ENCODE results near the gene SAMD1.

SAMD1 gene

DNA sequence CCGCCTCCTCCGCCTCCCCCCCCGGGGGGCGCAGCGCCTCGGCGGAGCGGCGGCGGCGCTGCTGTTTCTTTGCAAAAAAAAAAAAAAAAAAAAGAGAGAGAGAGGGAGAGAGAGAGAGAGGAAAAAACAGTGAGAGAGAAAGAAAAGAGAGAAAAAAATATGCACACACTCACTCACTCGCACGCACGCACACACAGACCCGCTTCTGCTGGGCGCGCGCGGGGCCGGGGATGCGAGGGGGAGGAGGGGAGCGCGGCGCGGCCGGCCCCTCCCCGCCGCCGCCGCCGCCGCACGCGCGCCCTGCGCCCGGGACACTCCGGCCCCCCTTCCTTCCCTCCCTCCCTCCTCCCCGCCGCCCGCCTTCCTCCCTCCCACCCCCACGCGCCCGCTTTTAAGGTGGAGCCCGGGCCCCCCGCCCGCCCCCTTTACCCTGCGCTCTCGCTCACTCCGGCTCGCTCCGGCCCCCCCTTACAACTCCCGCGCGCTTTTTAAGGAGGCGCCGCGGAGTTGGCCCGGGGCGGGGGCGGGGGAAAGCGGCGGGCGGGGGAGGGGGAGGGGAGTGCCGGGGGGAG, at the start of gene SAMD1:
Gene SAMD1 (minus strand): TSS at position 243 of the 572 bp plus-strand sequence.
- no peak for DNase-seq

DNA sequence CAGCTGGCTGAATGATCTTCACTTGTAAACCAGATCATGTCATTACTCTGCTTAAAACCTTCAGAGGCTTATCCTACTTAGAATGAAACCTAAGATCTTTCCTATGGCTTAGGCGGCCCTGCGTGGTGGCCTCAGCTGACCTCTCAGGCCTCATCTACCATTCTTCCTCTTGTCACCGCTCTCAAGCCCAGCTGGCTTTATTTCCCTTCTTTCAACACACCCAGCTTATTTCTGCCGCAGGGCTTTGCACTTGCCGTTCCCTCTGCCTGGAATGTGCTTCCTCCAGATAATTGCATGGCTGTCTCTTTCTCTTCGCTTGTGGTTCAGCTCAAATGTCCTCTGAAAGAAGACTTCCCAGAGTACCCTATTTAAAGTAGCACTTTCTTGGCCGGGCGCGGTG, 49.4 kb upstream of the SAMD1 start:
- no peak for DNase-seq

DNA sequence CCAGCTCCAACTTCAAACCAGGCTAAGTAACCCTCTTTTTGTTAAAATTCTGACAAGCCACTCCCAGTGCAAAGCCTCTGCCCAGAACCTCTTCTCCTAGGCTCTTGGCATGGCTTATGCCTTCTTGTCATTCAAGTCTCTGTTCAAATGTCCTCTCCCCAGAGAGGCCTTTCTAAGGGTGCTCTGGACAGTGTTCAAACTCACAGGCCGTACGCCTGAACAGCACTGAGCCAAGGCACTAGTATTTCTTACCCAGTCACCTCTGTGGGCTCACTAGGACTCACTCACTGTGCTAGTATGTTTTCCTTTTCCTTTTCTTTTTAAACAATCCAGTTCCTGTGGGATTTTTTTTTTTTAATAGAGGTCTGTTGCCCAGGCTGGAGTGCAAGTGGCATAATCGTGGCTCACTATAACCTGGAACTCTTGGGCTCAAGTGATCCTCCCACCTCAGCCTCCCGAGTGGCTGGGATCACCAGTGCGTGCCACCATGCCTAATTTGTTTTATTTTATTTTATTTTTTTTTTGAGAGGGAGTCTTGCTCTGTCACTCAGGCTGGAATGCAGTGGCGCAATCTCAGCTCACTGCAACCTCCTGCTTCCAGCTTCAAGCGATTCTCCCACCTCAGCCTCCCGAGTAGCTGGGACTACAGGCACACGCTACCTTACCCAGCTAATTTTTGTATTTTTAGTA, 48.2 kb upstream of the SAMD1 start:
- no peak for DNase-seq

DNA sequence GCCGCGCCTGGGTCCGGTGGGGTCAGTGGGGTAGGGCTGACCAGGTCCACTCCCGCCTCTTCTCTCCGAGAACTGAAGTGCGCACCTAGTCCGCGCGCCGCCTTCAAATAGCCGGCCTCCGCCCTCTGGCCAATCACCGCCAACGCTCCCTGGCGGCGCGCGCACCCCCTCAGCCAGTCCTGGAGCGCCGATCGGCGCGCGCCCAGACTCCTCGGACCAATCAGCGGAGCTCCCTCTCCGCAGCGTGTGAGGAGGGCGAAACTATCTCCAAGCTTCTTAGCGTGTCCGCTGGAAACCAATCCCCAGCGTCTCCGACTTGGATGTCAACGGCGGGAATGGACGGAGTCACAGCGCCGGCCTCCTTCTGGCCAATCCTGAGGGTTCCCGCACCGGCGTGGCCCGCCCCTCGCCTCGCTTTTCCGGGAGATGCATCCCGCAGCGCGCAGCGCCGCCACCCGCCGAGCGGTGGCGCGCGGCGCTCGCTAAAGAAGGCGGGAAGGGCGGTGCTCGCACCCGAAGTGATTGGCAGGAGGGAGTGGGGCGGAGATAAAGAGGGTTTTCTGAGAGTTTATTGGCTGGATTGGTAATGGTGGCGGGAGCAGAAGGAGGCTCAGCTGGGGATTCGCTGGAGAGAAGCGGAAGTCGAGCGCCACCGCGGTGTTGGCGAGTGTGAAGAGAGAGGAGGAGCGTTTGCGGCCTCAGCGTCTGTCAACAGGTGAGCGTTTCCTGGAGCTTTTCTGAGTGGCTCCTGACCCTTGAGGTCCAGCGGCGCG, 46.1 kb upstream of the SAMD1 start, which contains the start of gene ASF1B:
Gene ASF1B (minus strand): TSS at position 81 of the 773 bp plus-strand sequence. CDS start 133 bp downstream, outside the sequence.
- DNase-seq, result peak; percentile 100

DNA sequence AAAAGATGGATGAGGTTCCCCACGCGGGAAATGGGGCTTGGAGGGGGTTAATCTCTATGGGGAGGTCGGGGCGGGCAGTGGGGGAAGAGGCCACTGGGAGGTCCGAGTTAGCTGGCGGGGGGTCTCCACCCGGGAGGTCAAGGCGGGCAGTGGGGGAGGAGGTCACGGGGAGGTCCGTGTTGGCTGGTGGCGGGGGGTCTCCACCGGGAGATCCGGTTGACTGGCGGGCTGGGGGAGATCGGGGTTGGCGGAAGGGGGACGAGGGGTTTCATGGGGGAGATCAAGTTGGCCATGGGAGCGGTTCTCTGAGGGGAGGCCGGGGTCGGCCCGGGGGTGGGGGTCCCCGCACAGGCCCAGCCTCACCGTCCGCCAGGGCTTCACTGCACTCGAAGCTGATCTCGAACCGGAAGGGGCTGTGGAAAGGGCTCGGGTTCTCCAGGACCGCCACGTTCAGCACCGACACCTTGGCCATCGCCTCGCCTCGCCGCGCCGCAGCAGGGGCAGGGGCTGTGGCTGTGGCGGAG, 45.5 kb upstream of the SAMD1 start:
- no peak for DNase-seq

DNA sequence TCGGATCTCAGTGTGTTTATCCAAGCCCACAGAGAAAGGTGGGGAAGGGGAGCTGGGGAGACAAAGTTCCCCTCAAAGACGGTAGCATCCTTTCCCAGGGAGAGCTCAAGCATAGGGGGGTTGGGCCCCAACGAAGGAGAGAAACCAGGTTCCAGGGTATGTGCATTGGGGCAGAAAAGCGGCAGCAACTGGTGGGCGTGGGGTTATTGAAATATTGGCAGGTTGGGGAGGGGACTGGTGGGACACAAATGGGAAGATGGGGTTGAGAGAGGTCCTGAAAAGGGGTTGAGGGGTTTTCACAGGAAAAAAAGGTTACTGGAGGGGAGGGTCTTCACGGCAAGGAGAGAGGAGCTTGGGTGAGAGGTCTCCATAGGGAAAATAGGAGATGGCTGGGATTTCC, 44.8 kb upstream of the SAMD1 start:
- no peak for DNase-seq

DNA sequence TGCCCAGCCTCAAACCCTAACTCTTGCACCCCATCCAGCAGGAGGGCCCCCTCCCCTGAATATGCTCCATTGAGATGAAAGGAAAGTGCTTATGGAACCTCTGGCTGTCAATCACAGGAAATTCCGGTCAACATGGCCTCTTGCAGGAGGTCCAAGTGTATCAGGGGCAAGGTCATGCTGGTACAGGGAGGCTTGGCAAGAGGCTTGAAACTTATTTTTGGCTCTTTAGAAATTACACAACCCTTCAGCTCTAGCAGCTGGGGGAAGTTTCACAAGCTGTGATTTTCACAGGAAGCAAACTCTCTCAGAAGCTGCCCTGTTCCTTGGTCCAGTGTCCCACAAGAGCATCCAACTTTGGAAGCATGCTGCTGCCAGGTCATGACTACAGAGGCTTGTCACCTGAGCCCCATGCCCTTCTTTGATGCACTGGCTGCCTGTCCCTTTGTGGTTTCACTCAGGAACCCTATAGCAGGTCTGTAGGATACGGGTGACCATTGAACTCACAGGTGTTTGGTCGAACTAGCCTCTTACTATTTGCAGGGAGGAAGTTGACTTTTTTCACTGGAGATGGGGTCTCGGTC, 37.5 kb upstream of the SAMD1 start:
- DNase-seq, result no peak

DNA sequence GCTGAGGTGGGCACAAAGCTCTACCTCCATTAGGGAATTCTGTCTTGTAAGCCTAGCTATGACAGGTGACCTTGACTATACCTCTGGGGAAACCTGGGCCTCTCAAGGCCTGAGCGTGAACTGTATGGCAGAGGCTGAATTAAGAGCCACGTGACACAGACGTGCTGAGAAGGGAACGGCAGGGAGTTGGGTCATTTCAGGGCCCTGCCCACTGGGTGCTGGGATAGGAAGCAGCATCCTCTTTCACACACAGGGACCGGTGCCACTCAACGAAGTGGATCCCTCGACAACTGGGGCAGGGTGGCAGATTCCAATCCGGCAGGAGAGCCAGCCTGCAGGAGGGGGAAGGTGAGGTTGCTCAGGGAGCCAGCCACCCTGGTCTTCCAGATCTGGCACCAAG, 36.6 kb upstream of the SAMD1 start:
- DNase-seq, result no peak

DNA sequence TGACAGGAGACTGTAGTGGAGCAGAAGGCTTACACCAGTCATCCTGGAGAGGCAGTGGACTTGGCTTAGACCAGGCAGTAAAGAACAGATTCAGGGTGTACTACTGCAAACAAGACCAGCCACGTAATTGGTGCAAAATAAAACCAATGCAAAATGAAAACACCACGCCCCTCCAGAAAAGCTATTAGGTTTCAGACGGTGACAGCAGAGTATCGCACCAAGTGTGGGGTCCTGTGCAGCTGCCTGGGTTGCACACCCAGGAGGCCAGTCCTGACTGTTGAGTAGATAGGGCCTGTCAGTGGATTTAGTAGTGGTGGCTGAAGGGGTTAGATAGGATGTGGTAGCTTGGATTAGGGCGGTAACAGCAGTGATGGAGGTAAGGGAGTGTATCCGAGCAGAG, 32.4 kb upstream of the SAMD1 start:
- no peak for DNase-seq

DNA sequence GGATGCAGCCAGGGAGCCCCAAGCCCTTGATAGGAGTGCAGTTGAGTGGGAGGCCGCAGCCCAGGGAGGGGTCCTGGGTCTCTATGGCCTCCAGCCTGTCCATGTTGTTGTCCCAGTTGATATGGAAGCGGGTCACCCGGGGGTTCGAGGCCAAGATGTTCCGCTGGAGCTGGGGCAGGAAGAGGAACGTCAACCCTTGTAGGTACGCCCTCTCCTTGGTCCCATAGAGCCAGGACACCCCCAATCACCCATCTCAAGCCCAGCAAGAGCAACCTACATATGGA, 29.9 kb upstream of the SAMD1 start:
- DNase-seq, result no peak

DNA sequence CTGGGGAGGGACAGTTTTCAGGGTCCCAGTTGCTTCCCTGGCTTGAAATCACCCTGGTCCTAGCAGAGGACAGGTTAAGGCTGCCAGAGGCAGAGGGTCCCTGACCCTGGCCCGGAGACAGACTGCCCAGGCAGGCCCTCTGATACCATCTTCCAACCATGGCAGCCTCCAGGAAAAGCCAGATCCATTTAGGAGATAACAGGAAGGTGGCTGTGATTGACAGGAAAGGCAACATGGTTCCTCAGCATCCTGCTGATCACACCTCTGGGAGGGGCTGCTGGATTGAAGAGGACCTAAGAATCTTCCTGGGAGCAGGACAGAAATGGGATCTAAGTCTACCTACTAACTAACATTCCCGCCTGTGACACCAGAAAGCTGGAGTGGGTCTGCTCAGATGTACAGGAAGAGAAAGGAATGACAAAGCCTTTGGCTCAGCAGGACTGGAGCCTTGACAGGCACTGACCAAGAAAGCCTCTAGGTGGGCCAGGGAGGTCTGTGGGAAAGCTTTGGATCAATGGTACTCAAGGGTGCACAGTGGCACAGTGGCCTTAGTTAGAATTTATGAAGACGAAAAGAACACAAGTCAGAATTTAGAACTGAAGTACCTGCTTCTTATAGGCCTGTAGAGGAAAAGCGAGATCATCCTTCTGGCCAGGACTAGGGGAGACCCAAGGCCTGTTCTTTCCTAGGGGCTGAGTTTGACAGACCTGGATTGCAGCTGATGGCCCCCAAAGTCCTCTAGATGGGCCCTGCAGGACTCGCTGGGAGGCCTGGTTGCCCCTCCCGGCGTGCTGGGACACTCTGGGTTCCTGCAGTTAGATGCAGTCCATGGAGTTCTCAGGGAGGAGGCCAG, 29.3 kb upstream of the SAMD1 start:
- no peak for DNase-seq

DNA sequence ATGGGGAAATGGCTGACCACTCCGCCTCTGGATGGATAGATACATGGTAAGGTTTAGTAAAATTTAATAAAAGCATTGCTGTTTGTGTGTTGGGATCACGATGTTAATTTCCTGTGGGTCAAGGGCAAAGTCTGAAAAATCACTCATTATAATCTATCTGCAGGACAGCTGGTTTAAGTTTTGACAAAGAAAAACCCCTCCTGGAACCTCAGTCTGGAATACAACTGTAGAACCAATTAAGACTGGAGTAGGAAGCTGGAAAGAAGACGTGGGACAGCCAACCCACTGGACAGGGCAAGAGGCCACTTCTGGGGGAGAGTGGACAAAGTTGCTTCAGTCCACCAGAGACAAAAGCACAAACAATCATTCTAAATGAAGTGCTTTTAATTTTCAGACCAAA, 28.6 kb upstream of the SAMD1 start:
- no peak for DNase-seq

DNA sequence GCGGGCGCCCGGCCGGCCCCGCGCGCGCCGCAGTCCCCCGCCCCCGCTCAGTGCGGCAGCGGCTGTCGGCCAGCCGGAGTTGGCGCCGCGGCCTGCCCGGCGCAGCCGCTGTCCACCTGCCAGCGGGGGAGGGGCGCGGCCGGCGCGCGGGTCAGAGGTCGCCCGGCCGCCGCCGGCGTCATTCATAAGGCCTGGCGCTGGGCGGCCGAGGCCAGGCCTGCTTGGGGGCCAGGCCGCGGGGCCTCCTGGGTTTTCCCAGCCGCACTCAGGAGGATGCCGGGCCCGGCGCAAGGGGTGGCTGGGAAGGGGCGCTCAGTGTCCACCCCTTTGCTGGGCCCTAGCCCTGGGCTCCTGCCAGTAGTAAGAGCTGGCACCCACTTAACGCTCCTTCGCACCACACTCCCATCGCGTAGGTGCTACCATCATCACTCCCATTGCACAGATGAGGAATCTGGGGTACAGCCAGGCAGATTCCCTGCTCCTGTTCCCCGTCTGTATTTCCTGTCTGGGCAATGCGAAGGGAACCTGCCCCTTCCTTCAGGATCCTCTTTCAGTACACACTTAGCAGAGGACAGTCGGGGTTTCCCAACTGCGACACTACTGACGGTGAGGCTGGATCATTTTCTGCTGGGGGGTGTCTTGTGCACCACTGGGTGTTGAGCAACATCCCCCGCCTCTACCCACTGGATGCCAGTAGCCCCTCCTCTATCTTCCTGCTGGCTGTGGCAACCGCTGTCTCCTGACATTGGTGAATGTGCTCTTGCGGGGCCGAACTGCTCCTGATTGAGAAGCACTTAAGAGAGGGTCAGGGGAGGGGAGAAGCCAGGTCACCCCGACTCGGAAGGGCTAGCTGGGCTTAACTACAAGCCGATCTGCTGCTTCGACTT, 27.9 kb upstream of the SAMD1 start:
- DNase-seq, result peak in 1 of 2 experiments; percentile 24

DNA sequence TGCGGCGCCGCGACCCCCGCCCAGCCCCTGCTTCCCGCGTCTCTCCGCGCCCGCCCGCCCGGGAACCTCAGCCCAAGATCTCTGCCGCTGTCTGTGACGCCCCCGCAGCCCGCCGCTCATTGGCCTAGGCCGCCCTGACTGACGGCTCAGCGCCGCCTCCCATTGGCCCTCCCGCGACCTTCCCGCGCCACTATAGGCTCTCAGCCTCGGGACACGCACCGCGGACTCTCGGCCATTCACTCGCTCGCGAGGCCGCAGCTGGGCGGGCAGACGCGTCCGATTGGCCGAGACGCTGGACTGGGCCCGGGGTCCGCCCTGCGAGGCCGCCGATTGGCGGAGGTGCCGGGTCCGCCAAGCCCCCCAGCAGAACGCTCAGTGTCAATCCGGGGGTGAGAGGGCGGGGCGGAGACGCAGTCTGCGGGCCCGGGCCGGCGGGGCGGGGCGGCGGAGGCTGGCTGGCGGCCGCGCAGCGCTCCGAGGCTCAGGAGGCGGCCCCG, 27.2 kb upstream of the SAMD1 start, which contains the start of gene PRKACA:
Gene PRKACA (minus strand): TSS at position 95 of the 497 bp plus-strand sequence. CDS start 215 bp downstream, outside the sequence.
- peak; percentile 93 to 98 for DNase-seq

DNA sequence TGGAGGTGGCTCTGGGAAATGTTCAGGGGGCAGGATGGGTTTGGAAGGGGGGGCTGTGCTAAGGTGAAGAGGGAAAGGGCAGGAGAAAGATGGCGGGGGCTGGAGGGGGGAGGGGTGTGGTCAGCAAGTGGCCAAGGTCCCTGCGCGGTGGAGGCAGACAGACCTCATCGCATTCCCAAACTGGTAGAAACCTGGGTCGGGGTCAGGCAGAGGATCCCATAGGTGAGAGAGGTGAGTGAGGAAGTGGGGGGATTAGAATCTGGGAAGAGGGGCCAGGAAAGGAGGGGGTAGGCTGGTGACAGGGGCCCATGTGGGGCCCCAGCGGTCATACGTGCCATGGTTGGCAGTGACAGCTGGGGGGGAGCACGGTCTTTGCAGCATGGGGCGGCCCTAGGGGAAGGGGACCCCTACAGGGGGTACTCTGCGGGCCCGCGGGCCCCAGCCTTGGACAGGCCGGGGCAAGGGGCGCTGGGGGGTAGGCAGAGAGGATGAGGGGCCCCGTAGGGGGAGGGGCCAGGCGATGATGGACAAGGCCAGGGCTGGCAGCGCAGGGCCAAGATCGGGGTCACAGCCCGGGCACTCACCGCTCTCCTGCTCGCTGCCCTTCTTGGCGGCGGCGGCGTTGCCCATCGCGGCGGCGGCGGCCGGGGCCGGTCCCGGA, 26.5 kb upstream of the SAMD1 start:
- DNase-seq, result no peak

DNA sequence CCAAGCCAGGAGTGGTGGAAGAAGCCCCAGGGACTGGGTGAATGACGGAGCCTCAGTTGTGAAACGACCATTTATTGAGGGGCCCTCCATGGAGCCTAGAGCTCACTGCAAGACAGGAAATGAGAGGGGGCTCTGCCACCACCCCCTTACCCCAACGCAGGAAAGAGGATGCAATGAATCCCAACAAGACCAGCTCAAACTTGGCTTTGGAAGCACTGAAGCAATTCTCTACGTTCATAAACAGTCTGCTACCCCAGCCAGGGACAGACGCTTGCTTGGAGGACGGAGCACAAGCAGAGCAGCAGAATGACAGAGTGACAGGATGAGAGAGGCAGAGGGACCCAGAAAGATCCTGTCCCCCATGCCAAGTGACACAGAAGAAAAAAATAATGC, 26.0 kb upstream of the SAMD1 start:
- no peak for DNase-seq

DNA sequence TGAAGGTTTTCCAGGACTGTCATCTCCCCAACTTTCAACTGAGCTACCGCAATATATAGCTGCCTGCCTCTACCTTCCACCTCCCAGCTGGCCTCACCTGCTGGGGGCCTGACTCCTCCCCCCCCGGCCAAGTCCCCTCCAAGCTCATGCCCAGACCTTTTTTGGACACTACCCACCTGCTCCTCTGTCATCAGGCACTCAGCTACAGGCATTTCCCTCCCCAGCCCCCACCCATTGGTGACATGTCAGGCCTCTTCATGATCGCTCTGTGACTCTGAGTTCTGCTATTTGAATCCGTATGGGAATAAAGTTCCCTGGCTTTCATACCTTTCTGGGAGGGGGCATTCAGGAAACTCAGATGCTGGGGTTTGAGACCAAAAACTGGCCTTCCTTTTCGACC, 25.2 kb upstream of the SAMD1 start:
- no peak for DNase-seq

DNA sequence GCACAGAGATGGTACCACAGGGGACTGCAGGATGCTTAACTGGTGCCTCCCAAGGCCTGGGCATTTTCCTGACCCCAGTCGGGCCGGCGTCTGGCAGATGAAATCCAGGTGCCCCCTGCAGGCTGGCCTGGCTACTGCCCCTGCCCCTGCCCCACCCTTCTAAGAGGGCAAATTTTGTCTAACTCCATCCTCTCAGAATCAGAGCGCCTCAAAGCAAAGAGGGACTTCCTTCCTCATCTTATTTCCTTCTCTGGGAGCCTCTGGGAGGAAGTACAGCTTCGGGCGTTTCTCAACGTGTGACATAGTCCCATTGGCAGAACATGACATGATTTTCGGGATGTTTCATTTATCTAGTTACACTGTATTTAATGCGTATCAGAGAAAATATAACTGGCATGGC, 24.3 kb upstream of the SAMD1 start:
- no peak for DNase-seq

DNA sequence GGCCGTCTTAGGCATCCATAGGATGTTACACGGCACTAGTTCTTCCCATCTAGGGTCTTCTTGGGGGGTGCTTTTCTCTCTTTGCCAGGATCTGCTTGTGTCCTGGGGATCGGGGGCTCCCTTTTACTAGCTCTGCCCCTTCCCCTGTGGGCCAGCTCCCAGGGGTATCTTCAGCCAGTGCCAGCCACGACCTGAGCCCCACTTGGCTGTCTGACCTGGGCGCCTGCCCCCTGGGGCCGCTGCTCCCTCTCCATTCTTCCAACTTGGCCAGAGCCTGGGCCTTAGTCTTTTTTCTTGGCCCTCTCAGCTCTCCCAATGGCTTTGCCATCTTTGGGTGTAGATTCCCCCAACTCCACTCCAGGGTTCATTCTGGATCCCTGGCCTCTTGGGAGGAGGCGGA, 23.9 kb upstream of the SAMD1 start:
- no peak for DNase-seq

DNA sequence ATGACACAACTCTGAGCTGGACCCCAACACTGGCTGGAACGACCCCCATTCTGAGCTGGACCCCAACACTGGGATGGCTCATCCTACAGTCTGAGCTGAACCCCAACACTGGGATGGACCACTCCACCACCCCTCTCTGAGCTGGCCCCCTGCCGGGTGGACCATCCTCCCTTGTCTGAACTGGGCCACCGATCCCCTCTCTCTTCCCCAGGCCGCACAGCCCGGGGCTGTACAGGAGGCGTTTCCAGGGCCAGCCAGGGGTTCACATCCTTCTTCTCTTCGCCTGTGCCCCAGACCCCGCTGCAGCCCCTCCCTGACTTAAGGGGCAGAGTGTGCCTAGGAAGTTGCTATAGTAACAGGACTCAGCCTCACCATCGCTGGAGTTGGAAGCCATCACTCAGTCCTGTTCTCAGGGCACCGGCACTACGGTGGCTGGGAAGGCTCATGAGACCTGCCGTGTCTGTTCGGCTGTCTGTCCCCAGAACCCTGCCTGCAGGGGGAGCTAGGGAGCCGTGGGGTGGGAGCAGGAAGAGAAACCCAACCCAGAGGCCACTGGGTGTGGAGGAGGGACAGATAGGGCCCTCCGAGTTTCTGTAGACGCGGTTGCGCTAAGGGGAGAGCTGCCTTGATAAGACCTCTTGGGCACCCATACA, 23.3 kb upstream of the SAMD1 start:
- DNase-seq, result no peak

All from cerebellar nuclear complex (tissue), 1 donor.